Mucosa of descending colon (tissue), 3 donors: ENCODE data around the gene ABLIM3. TPM values are rescaled to one million over a fixed set of nuclear protein-coding genes. Genes with fewer than 3 reads are reported as not detected.

Experiments
- ATAC-seq: fragments of 200-7000 bp; cut with Tn5 transposase; one replicate; pipeline ENCODE4 v1.9.1; 2020; ENCODE audit warnings: mild to moderate bottlenecking, moderate library complexity
- DNase-seq, 3 donors: peaks; one replicate each; pipeline ENCODE4 v3.0.0-alpha.2; 2020
- H3K36me3 ChIP-seq: fragments of 200-600 bp; one replicate; pipeline ENCODE4 v1.8.0; 2021; ENCODE audit warnings: low read depth, mild to moderate bottlenecking
- H3K4me1 ChIP-seq: fragments of 200-600 bp; one replicate; pipeline ENCODE4 v1.8.0; 2021; ENCODE audit warnings: low read depth, mild to moderate bottlenecking
- H3K4me3 ChIP-seq: fragments of 200-600 bp; one replicate; pipeline ENCODE4 v1.8.0; 2021; ENCODE audit warnings: mild to moderate bottlenecking
- H3K9me3 ChIP-seq: fragments of 200-600 bp; one replicate; pipeline ENCODE4 v1.8.0; 2021; ENCODE audit warnings: mild to moderate bottlenecking
- CTCF ChIP-seq: fragments of 200-600 bp; IDR thresholded peaks from one replicate; pipeline ENCODE4 v1.8.0; 2022; ENCODE audit warnings: antibody characterized with exemption, mild to moderate bottlenecking
- intact Hi-C, 2 donors: fragments of 100-400 bp; cut with DNase I in 1 of 2; cut with micrococcal nuclease in 1 of 2; formaldehyde crosslinking; loops; one replicate each; pipeline versions ENCODE4 v1.11.0 to v1.11.1; 2022; cut with DNase I, micrococcal nuclease
- total RNA-seq, 3 donors: library from RNA; stranded (reverse); fragmentation: NEBNext Ultra II Directional in 2 of 3; extraction: Animal tissue kit (Norgen Biotek cat#: 25700) in 2 of 3; gene quantifications; one replicate each; pipeline versions ENCODE4 v1.2.1 to v1.2.4, GENCODE V29; 2021 to 2023
- donor health status: DM: no; HTN: no; CAD: no; lungs with moderate emphysema.
- donor health status: DM: no; HTN: no; CAD: no.
- donor health status: DM: no; HTN: yes; CAD: no.

Gene ABLIM3
- total RNA-seq, 3 donors from 2014 or later, result 4.1 to 12.4 (median 7.4) TPM

GRCh38 chr5:149298163-149298562 is 156.9 kb downstream of the ABLIM3 start:
- DNase-seq, result no peak
- Histone ChIP-seq H3K4me3 (no peak overlapping the region), H3K36me3 (no peaks in the 10 kb centered on the region), H3K4me1 (no peaks in the 10 kb centered on the region), H3K9me3 (no peaks in the 10 kb centered on the region)
- TF ChIP-seq CTCF, result no peak
- no peak for ATAC-seq
- intact Hi-C loops, result no loop called here

GRCh38 chr5:149298842-149299404 is 157.6 kb downstream of the ABLIM3 start:
- ATAC-seq, result no peak
- intact Hi-C loops, result no loop called here
- Histone ChIP-seq H3K4me1 (no peaks in the 10 kb centered on the region), H3K9me3 (no peaks in the 10 kb centered on the region), H3K4me3 (no peak overlapping the region), H3K36me3 (no peaks in the 10 kb centered on the region)
- no peak for DNase-seq
- TF ChIP-seq CTCF, result no peak

- no peak for TF ChIP-seq CTCF
- intact Hi-C loops, result no loop called here
- Histone ChIP-seq H3K4me1 (no peaks in the 10 kb centered on the region), H3K9me3 (no peaks in the 10 kb centered on the region), H3K4me3 (no peak overlapping the region), H3K36me3 (no peaks in the 10 kb centered on the region)
- DNase-seq, result no peak
- ATAC-seq, result no peak
Measured at GRCh38 chr5:149299451-149300054, 158.3 kb downstream of the ABLIM3 start.

GRCh38 chr5:149300441-149300840 is 159.1 kb downstream of the ABLIM3 start:
- no peak for DNase-seq
- TF ChIP-seq CTCF, result no peak
- Histone ChIP-seq H3K4me3 (no peak overlapping the region), H3K4me1 (no peaks in the 10 kb centered on the region), H3K9me3 (no peaks in the 10 kb centered on the region), H3K36me3 (no peaks in the 10 kb centered on the region)
- no peak for ATAC-seq
- intact Hi-C loops, result no loop called here

- Histone ChIP-seq H3K9me3 (no peaks in the 10 kb centered on the region), H3K4me3 (no peak overlapping the region), H3K4me1 (no peaks in the 10 kb centered on the region), H3K36me3 (no peaks in the 10 kb centered on the region)
- DNase-seq (no peak), ATAC-seq (no peak)
- intact Hi-C loops, result no loop called here
- TF ChIP-seq CTCF, result no peak
Measured at GRCh38 chr5:149301049-149301743, 159.9 kb downstream of the ABLIM3 start.
